Karpas-422 (cell line): ENCODE results near the gene KCNAB2. TPM values are rescaled to one million over a fixed set of nuclear protein-coding genes. Genes with fewer than 3 reads are reported as not detected.
A peak's percentile ranks its signal among the peaks of the same experiment; 100 is the strongest.

Source experiments
- DNase-seq: peaks from one replicate; pipeline ENCODE4 v3.0.0-alpha.2; 2015
- H2AFZ ChIP-seq: fragments of 200-600 bp; sonication (generic); 2 replicates; pipeline ENCODE4 v1.6.1; 2014; ENCODE audit warnings: antibody characterized with exemption, low read length, mixed read lengths
- H3K27ac ChIP-seq: fragments of 200-600 bp; sonication (generic); 2 replicates; pipeline ENCODE4 v1.5.1; 2014; ENCODE audit warnings: mild to moderate bottlenecking, low read length, moderate library complexity
- H3K27me3 ChIP-seq: fragments of 200-600 bp; sonication (generic); 2 replicates; pipeline ENCODE4 v1.6.1; 2014; ENCODE audit warnings: low read length, mixed read lengths
- H3K36me3 ChIP-seq: fragments of 200-600 bp; sonication (generic); 2 replicates; pipeline ENCODE4 v1.6.1; 2014; ENCODE audit warnings: low read length, mixed read lengths; ENCODE audit not compliant: insufficient read depth
- H3K4me1 ChIP-seq: fragments of 200-600 bp; sonication (generic); 2 replicates; pipeline ENCODE4 v1.6.1; 2014; ENCODE audit warnings: mild to moderate bottlenecking, low read length, mixed read lengths
- H3K4me2 ChIP-seq: fragments of 200-600 bp; sonication (generic); 2 replicates; pipeline ENCODE4 v1.6.1; 2014; ENCODE audit warnings: low read length, low read depth, mild to moderate bottlenecking; ENCODE audit not compliant: poor library complexity, severe bottlenecking
- H3K4me3 ChIP-seq: fragments of 200-600 bp; sonication (generic); 2 replicates; pipeline ENCODE4 v1.5.1; 2014; ENCODE audit warnings: mild to moderate bottlenecking, antibody characterized with exemption, low read length, mixed read lengths
- H3K79me2 ChIP-seq: fragments of 200-600 bp; sonication (generic); 2 replicates; pipeline ENCODE4 v1.6.1; 2014; ENCODE audit warnings: mild to moderate bottlenecking, low read length, mixed read lengths
- H3K9ac ChIP-seq: fragments of 200-600 bp; sonication (generic); 2 replicates; pipeline ENCODE4 v1.6.0; 2014; ENCODE audit warnings: low read length
- H3K9me2 ChIP-seq: fragments of 200-600 bp; sonication (generic), shearing (Covaris generic); replicated peaks from 2 replicates; pipeline ENCODE4 v1.6.0; 2014; ENCODE audit warnings: mild to moderate bottlenecking, low read length, moderate library complexity; ENCODE audit not compliant: insufficient read depth
- H3K9me3 ChIP-seq: fragments of 300-700, 200-600 bp; sonication (generic); 2 replicates; pipeline ENCODE4 v1.6.1; 2014; ENCODE audit warnings: low read length, mixed read lengths
- H4K20me1 ChIP-seq: fragments of 200-600 bp; sonication (generic); 2 replicates; pipeline ENCODE4 v1.6.1; 2014; ENCODE audit warnings: mild to moderate bottlenecking, antibody characterized with exemption, low read length, low read depth; ENCODE audit not compliant: insufficient read depth
- total RNA-seq: library from RNA; depleted of rRNA; stranded (reverse); fragments of >200 nt; shearing (Covaris generic); gene quantifications from 2 replicates; pipeline ENCODE4 v1.2.3, GENCODE V29; 2014; ENCODE audit warnings: low replicate concordance

The KCNAB2 gene
- total RNA-seq, 1 experiment from 2014 or later = 27.3 TPM

DNA sequence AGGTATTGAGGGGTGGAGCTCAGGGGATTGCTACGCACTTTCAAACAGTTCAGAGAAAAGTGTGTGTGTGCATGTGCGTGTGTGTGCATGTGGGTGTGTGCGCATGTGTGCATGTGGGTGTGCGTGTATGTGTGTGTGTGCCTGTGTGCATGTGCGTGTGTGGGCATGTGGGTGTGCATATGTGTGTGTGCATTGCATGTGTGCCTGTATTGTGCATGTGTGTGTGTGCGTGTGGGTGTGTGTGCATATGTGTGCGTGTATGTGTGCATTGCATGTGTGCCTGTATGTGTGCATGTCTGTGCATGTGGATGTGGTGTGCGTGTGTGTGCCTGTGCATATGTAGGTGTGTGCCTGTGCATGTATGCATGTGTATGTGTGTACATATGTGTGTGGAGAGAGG is 12.6 kb upstream of the KCNAB2 start:
- H4K20me1 ChIP-seq = peaks cover 30% of the 10 kb centered on the region; the same call in 1 of the 2 replicates
- H3K4me3 ChIP-seq = no peak overlapping the region
- H3K4me2 ChIP-seq = no peak overlapping the region
- no peaks in the 10 kb centered on the region for H3K27me3 ChIP-seq
- H3K36me3 ChIP-seq = no peaks in the 10 kb centered on the region
- H3K79me2 ChIP-seq = peaks cover 60% of the 10 kb centered on the region
- no peak overlapping the region for H2AFZ ChIP-seq
- DNase-seq = no peak
- peaks cover 21% of the 10 kb centered on the region for H3K4me1 ChIP-seq
- H3K9ac ChIP-seq = no peak overlapping the region
- H3K27ac ChIP-seq = no peak overlapping the region
- no peaks in the 10 kb centered on the region for H3K9me3 ChIP-seq
- H3K9me2 ChIP-seq = no peaks in the 10 kb centered on the region

DNA sequence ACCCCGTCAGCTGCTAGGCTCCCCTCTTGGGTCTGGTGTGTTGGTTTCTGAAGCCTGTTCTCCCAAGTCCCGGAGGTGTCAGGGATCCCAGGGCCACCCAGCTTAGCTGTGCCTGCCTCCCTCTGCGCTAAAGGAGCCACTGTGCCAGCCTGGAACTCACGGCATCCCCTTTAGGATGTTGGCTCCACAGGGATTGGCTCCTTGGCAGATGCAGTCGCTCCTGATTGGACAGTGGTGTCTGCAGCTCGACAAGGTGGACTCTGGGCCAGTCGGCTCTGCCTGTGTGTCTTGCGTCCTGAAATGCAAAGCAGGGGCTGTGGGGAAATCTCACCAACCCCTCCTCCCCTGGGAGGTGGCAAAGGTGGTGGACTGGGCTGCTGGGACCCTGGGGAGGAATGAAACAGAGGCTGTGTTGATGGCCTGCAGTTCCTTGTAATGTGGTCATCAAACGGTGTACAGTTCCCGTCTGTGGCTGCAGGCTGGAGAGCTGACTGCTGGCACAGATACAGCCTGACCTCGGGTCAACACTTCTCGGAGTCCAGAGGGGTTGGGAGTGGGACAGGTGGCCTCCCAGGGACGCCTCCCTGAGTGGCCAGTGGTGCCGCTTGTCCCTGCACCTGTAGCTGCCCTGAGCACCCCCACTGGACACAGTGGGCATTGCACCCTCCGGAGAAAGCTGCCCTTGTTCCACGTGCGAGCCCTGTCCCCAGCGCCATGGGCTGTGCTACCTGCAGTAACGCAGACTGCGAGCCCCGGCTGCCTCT is 11.5 kb upstream of the KCNAB2 start:
- Histone ChIP-seq H3K27me3 (no peaks in the 10 kb centered on the region), H3K4me3 (no peak overlapping the region), H3K79me2 (peaks cover 52% of the 10 kb centered on the region), H3K4me1 (peaks cover 18% of the 10 kb centered on the region), H4K20me1 (peaks cover 26% of the 10 kb centered on the region; the same call in 1 of the 2 replicates), H3K4me2 (no peak overlapping the region), H3K9me2 (no peaks in the 10 kb centered on the region), H3K36me3 (no peaks in the 10 kb centered on the region), H2AFZ (no peak overlapping the region), H3K9ac (no peak overlapping the region), H3K9me3 (no peaks in the 10 kb centered on the region), H3K27ac (no peak overlapping the region)
- peak; percentile 56 for DNase-seq

DNA sequence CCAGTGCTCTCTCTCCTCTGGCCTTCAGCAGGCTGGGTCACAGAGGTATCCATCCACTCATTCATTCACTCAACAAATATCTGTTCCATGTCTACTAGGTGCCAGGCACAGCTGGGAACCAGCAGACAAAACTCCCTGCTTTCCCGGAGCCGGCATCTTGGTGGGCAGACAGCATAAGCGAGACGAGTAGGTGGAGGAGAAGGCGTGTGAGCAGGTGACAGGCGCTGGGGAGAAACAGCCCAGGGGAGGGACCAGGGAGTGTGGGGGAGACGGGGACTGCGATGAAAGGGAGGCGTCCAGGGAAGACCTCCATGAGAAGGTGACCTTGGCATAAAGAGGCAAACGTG is 11.0 kb upstream of the KCNAB2 start:
- no peak overlapping the region for H3K4me3 ChIP-seq
- no peak overlapping the region for H3K9ac ChIP-seq
- H3K4me1 ChIP-seq = peaks cover 18% of the 10 kb centered on the region
- peaks cover 31% of the 10 kb centered on the region; the same call in 1 of the 2 replicates for H4K20me1 ChIP-seq
- no peaks in the 10 kb centered on the region for H3K9me2 ChIP-seq
- no peak overlapping the region for H2AFZ ChIP-seq
- H3K9me3 ChIP-seq = no peaks in the 10 kb centered on the region
- H3K27me3 ChIP-seq = no peaks in the 10 kb centered on the region
- DNase-seq = no peak
- H3K4me2 ChIP-seq = no peak overlapping the region
- H3K36me3 ChIP-seq = no peaks in the 10 kb centered on the region
- peaks cover 46% of the 10 kb centered on the region for H3K79me2 ChIP-seq
- no peak overlapping the region for H3K27ac ChIP-seq

DNA sequence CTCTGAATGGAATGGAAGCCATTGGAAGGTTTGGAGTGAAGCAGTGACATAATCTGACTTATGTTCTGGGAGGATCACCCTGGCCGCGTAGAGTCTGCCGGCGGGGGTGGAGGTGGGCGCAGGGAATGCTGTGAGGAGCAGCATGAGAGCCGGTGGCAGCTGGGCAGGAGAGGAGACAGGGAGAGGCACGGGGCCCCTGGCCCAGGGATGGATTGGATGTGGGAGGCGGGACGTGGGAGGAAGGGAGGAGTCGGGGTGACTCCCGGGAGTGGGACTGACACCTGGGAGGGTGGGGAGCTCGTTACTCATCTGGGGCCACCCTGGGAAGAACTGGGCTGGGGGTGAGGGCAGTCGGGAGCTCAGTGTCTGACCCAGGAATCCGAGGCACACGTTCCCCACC is 10.4 kb upstream of the KCNAB2 start:
- Histone ChIP-seq H4K20me1 (peaks cover 29% of the 10 kb centered on the region; the same call in 1 of the 2 replicates), H3K9ac (no peak overlapping the region), H3K9me2 (no peaks in the 10 kb centered on the region), H3K79me2 (peaks cover 40% of the 10 kb centered on the region), H3K4me1 (peaks cover 14% of the 10 kb centered on the region), H3K27me3 (no peaks in the 10 kb centered on the region), H3K27ac (no peak overlapping the region), H3K9me3 (no peaks in the 10 kb centered on the region), H3K36me3 (no peaks in the 10 kb centered on the region), H3K4me3 (no peak overlapping the region), H3K4me2 (no peak overlapping the region), H2AFZ (no peak overlapping the region)
- no peak for DNase-seq

GRCh38 chr1:6035719-6036118 is 10.0 kb upstream of the KCNAB2 start:
- H3K27me3 ChIP-seq = no peaks in the 10 kb centered on the region
- no peak overlapping the region for H2AFZ ChIP-seq
- no peak overlapping the region for H3K27ac ChIP-seq
- no peak overlapping the region for H3K9ac ChIP-seq
- DNase-seq = no peak
- H3K4me1 ChIP-seq = peaks cover 9% of the 10 kb centered on the region
- H3K79me2 ChIP-seq = peaks cover 36% of the 10 kb centered on the region
- peaks cover 29% of the 10 kb centered on the region; the same call in 1 of the 2 replicates for H4K20me1 ChIP-seq
- H3K4me3 ChIP-seq = no peak overlapping the region
- no peaks in the 10 kb centered on the region for H3K9me3 ChIP-seq
- no peak overlapping the region for H3K4me2 ChIP-seq
- H3K36me3 ChIP-seq = no peaks in the 10 kb centered on the region
- H3K9me2 ChIP-seq = no peaks in the 10 kb centered on the region

- Histone ChIP-seq H3K9me2 (no peaks in the 10 kb centered on the region), H3K4me3 (no peak overlapping the region), H3K9ac (no peak overlapping the region), H3K27ac (no peak overlapping the region), H3K27me3 (no peaks in the 10 kb centered on the region), H4K20me1 (peaks cover 20% of the 10 kb centered on the region; the same call in 1 of the 2 replicates), H3K4me1 (peaks cover 6% of the 10 kb centered on the region), H3K79me2 (peaks cover 27% of the 10 kb centered on the region), H3K4me2 (no peak overlapping the region), H2AFZ (no peak overlapping the region), H3K9me3 (no peaks in the 10 kb centered on the region), H3K36me3 (no peaks in the 10 kb centered on the region)
- peak; percentile 53 for DNase-seq
These were observed 8.3 kb upstream of the KCNAB2 start for GRCh38 chr1:6037338-6037762.

DNA sequence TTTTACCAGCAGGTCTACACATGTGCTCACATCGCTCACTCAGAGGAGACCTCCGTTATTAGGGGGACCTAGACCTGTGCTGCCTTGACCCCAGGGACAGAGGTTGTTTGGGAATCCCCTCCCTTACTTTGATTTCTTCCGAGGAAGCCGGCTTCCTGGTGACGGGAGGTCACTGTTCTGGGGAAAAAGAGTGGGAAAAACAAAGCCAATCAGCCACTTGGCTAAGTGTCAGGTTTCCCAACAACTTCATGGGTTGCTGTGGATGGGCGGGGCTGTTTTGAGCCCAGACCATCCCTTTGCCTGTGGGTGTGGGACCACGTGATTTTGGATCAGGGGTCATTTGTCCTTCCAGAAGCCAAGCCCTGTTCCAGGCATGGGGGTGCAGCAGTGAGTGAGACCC is 7.1 kb upstream of the KCNAB2 start:
- H3K79me2 ChIP-seq = peaks cover 15% of the 10 kb centered on the region
- no peak for DNase-seq
- H3K27ac ChIP-seq = no peak overlapping the region
- no peaks in the 10 kb centered on the region for H3K9me2 ChIP-seq
- H4K20me1 ChIP-seq = peaks cover 20% of the 10 kb centered on the region; the same call in 1 of the 2 replicates
- no peak overlapping the region for H2AFZ ChIP-seq
- no peaks in the 10 kb centered on the region for H3K27me3 ChIP-seq
- H3K4me2 ChIP-seq = no peak overlapping the region
- no peak overlapping the region for H3K4me3 ChIP-seq
- H3K9me3 ChIP-seq = no peaks in the 10 kb centered on the region
- H3K4me1 ChIP-seq = peaks cover 6% of the 10 kb centered on the region
- no peaks in the 10 kb centered on the region for H3K36me3 ChIP-seq
- H3K9ac ChIP-seq = no peak overlapping the region

GRCh38 chr1:6039031-6039430 is 6.7 kb upstream of the KCNAB2 start:
- Histone ChIP-seq H3K36me3 (no peaks in the 10 kb centered on the region), H3K4me2 (no peak overlapping the region), H3K4me1 (peaks cover 6% of the 10 kb centered on the region), H3K9me3 (no peaks in the 10 kb centered on the region), H4K20me1 (peaks cover 16% of the 10 kb centered on the region; the same call in 1 of the 2 replicates), H3K27ac (no peak overlapping the region), H3K9ac (no peak overlapping the region), H3K27me3 (no peaks in the 10 kb centered on the region), H2AFZ (no peak overlapping the region), H3K79me2 (peaks cover 12% of the 10 kb centered on the region), H3K9me2 (no peaks in the 10 kb centered on the region), H3K4me3 (no peak overlapping the region)
- DNase-seq = no peak
